K562 (cell line): Measurements from ENCODE around the gene NECAB2. TPM values are rescaled to one million over a fixed set of nuclear protein-coding genes. Genes with fewer than 3 reads are reported as not detected.
A peak's percentile ranks its signal among the peaks of the same experiment; 100 is the strongest.

Experiments used
- BCL6 ChIP-seq: fragments of 250-450 bp; sonication (Bioruptor Pico); IDR thresholded peaks from 2 replicates; pipeline ENCODE4 v1.4.0; 2020
- CBX3 ChIP-seq, 2 experiments: IDR thresholded peaks; 1 replicate in 1 of 2; 2 replicates in 1 of 2; pipeline ENCODE4 v1.6.1; 2012; ENCODE audit warnings: inconsistent platforms in 2 of 2, low read length in 2 of 2, borderline replicate concordance in 1 of 2, control low read depth in 1 of 2
- CTBP1 ChIP-seq: fragments of 450-650 bp; IDR thresholded peaks from 2 replicates; pipeline ENCODE4 v1.6.1; 2016; ENCODE audit warnings: borderline replicate concordance
- DNMT1 ChIP-seq: fragments of 450-650 bp; IDR thresholded peaks from 2 replicates; pipeline ENCODE4 v1.6.1; 2016; ENCODE audit warnings: antibody characterized with exemption, mild to moderate bottlenecking
- HDAC2 ChIP-seq: fragments of 450-650 bp; IDR thresholded peaks from 2 replicates; pipeline ENCODE4 v1.6.1; 2016; ENCODE audit warnings: mild to moderate bottlenecking
- MAFK ChIP-seq: IDR thresholded peaks from 2 replicates; pipeline ENCODE4 v1.6.1; 2011; ENCODE audit warnings: low read length, improper control_type of control experiment
- NR1H2 ChIP-seq: sonication (generic); formaldehyde crosslinking; IDR thresholded peaks from 2 replicates; pipeline ENCODE4 v1.4.0; 2020; ENCODE audit warnings: mild to moderate bottlenecking, missing genetic modification reagents
- POLR2AphosphoS2 ChIP-seq: IDR thresholded peaks from 2 replicates; pipeline ENCODE4 v1.6.1; 2012; ENCODE audit warnings: low read length, improper control_type of control experiment
- POLR3A ChIP-seq: IDR thresholded peaks from 2 replicates; pipeline ENCODE4 v1.6.1; 2011; ENCODE audit warnings: borderline replicate concordance, mild to moderate bottlenecking, moderate library complexity; ENCODE audit not compliant: insufficient read length, insufficient read depth; ENCODE audit errors: extremely low read depth
- RBM34 ChIP-seq: fragments of 200-400 bp; formaldehyde crosslinking; IDR thresholded peaks from 2 replicates; pipeline ENCODE4 v1.6.1; 2018; ENCODE audit warnings: low read length, borderline replicate concordance; ENCODE audit not compliant: insufficient read depth
- SLC30A9 ChIP-seq: fragments of 250-450 bp; sonication (Bioruptor Pico); IDR thresholded peaks from 2 replicates; pipeline ENCODE4 v1.8.0; 2022; ENCODE audit warnings: mild to moderate bottlenecking, moderate library complexity
- SMARCC2 ChIP-seq: fragments of 450-650 bp; IDR thresholded peaks from 2 replicates; pipeline ENCODE4 v1.6.1; 2017; ENCODE audit warnings: antibody characterized with exemption, moderate library complexity, mild to moderate bottlenecking, low read depth
- SP2 ChIP-seq: IDR thresholded peaks from 2 replicates; pipeline ENCODE4 v1.6.1; 2011; ENCODE audit warnings: mild to moderate bottlenecking, low read depth, low read length, moderate library complexity; ENCODE audit not compliant: poor library complexity, severe bottlenecking; ENCODE audit errors: extremely low read depth
- SRSF3 ChIP-seq: fragments of 200-400 bp; formaldehyde crosslinking; IDR thresholded peaks from 2 replicates; pipeline ENCODE4 v1.6.1; 2016; ENCODE audit warnings: mild to moderate bottlenecking, low read length, moderate library complexity; ENCODE audit not compliant: insufficient read depth
- ZNF134 ChIP-seq: fragments of 250-450 bp; sonication (Bioruptor Pico); conservative IDR thresholded peaks from 2 replicates; pipeline ENCODE4 v1.4.0; 2020
- polyA plus RNA-seq, 8 experiments: library from polyadenylated mRNA; depleted of rRNA in 4 of 8; stranded (reverse) in 5 of 8; unstranded in 3 of 8; fragments of >200 nt; fragmentation: Nextera tagmentation in 2 of 8; fragmentation: Illumina TruSeq in 1 of 8; extraction: Ambion mirVana in 2 of 8; extraction: Trizol in 1 of 8; gene quantifications; 2 replicates each; pipeline versions ENCODE4 v1.2.1 to v1.2.3, GENCODE V29; 2011 to 2014; ENCODE audit warnings: inconsistent platforms in 1 of 8, missing spikeins in 1 of 8
- total RNA-seq, 7 experiments: library from RNA; depleted of rRNA in 6 of 7; stranded (reverse); fragments of >200 nt in 6 of 7; fragmentation: Illumina TruSeq in 2 of 7; extraction: Trizol in 2 of 7; gene quantifications; 2 replicates each; pipeline versions ENCODE4 v1.2.1 to v1.2.3, GENCODE V29; 2011 to 2021; ENCODE audit warnings: low replicate concordance in 1 of 7
- TF ChIP-seq, protein P1 (sequence below): fragments of 250-450 bp; sonication (Bioruptor Pico); IDR thresholded peaks from 2 replicates; pipeline ENCODE4 v1.4.0; 2020
- TF ChIP-seq, protein P2 (sequence below): fragments of 450-650 bp; formaldehyde crosslinking; conservative IDR thresholded peaks from 2 replicates; pipeline ENCODE4 v1.4.0; 2022; ENCODE audit warnings: mild to moderate bottlenecking, missing genetic modification characterization
- TF ChIP-seq, protein P3 (sequence below): sonication (generic); formaldehyde crosslinking; IDR thresholded peaks from 2 replicates; pipeline ENCODE4 v1.4.0; 2020; ENCODE audit warnings: mild to moderate bottlenecking, missing genetic modification reagents
- TF ChIP-seq, protein P4 (sequence below): fragments of 250-450 bp; sonication (Bioruptor Pico); IDR thresholded peaks from 2 replicates; pipeline ENCODE4 v1.8.0; 2021; ENCODE audit warnings: moderate library complexity, mild to moderate bottlenecking, inconsistent platforms

NECAB2 gene
- total and polyA plus RNA-seq, 9 of the 15 experiments (the other 6 are each of a cell fraction or from before 2014, with no cell fraction given), result 0.03 to 0.28 TPM; not detected in 7

DNA sequence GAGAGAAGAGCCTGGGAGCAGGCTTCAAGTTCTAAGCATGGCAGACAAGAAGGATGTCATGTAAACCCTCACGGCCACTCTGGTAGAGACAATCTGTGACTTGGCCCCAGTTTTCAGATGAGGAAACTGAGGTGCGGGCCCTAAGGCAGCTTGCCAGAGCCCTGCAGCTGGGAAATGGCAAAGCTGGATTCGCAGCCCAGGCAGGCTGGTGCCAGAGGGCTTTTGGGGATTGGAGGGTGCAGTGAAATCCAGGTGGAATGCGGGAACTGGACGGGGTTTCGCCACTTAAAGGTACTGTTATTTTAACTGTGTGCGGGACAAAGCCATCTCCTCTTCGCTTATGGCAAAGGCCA is 15.5 kb upstream of the NECAB2 start (continued):
- TF ChIP-seq DNMT1 (no peak), RBM34 (no peak), BCL6 (CRISPR knock-in tag) (no peak), ZNF134 (CRISPR knock-in tag) (no peak), HDAC2 (peak; percentile 86), MAFK (no peak), NR1H2 (CRISPR knock-in tag) (no peak), SRSF3 (no peak), SLC30A9 (CRISPR knock-in tag) (no peak), CTBP1 (no peak), POLR2AphosphoS2 (no peak), CBX3 (IDR thresholded peaks at IDR 0.05; ENCODE audit: borderline replicate concordance in 1 of 2, low read length in 2 of 2) (peak in 1 of 2 experiments; percentile 61; a peak in 2 of 3 replicates), SMARCC2 (no peak), POLR3A (no peak), SP2 (no peak)
- TF ChIP-seq, protein P1, sequence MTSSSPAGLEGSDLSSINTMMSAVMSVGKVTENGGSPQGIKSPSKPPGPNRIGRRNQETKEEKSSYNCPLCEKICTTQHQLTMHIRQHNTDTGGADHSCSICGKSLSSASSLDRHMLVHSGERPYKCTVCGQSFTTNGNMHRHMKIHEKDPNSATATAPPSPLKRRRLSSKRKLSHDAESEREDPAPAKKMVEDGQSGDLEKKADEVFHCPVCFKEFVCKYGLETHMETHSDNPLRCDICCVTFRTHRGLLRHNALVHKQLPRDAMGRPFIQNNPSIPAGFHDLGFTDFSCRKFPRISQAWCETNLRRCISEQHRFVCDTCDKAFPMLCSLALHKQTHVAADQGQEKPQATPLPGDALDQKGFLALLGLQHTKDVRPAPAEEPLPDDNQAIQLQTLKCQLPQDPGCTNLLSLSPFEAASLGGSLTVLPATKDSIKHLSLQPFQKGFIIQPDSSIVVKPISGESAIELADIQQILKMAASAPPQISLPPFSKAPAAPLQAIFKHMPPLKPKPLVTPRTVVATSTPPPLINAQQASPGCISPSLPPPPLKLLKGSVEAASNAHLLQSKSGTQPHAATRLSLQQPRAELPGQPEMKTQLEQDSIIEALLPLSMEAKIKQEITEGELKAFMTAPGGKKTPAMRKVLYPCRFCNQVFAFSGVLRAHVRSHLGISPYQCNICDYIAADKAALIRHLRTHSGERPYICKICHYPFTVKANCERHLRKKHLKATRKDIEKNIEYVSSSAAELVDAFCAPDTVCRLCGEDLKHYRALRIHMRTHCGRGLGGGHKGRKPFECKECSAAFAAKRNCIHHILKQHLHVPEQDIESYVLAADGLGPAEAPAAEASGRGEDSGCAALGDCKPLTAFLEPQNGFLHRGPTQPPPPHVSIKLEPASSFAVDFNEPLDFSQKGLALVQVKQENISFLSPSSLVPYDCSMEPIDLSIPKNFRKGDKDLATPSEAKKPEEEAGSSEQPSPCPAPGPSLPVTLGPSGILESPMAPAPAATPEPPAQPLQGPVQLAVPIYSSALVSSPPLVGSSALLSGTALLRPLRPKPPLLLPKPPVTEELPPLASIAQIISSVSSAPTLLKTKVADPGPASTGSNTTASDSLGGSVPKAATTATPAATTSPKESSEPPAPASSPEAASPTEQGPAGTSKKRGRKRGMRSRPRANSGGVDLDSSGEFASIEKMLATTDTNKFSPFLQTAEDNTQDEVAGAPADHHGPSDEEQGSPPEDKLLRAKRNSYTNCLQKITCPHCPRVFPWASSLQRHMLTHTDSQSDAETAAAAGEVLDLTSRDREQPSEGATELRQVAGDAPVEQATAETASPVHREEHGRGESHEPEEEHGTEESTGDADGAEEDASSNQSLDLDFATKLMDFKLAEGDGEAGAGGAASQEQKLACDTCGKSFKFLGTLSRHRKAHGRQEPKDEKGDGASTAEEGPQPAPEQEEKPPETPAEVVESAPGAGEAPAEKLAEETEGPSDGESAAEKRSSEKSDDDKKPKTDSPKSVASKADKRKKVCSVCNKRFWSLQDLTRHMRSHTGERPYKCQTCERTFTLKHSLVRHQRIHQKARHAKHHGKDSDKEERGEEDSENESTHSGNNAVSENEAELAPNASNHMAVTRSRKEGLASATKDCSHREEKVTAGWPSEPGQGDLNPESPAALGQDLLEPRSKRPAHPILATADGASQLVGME (CRISPR knock-in tag), result no peak
- TF ChIP-seq, protein P2, sequence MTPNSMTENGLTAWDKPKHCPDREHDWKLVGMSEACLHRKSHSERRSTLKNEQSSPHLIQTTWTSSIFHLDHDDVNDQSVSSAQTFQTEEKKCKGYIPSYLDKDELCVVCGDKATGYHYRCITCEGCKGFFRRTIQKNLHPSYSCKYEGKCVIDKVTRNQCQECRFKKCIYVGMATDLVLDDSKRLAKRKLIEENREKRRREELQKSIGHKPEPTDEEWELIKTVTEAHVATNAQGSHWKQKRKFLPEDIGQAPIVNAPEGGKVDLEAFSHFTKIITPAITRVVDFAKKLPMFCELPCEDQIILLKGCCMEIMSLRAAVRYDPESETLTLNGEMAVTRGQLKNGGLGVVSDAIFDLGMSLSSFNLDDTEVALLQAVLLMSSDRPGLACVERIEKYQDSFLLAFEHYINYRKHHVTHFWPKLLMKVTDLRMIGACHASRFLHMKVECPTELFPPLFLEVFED (CRISPR knock-in tag), result no peak
- TF ChIP-seq, protein P3, sequence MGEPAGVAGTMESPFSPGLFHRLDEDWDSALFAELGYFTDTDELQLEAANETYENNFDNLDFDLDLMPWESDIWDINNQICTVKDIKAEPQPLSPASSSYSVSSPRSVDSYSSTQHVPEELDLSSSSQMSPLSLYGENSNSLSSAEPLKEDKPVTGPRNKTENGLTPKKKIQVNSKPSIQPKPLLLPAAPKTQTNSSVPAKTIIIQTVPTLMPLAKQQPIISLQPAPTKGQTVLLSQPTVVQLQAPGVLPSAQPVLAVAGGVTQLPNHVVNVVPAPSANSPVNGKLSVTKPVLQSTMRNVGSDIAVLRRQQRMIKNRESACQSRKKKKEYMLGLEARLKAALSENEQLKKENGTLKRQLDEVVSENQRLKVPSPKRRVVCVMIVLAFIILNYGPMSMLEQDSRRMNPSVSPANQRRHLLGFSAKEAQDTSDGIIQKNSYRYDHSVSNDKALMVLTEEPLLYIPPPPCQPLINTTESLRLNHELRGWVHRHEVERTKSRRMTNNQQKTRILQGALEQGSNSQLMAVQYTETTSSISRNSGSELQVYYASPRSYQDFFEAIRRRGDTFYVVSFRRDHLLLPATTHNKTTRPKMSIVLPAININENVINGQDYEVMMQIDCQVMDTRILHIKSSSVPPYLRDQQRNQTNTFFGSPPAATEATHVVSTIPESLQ (CRISPR knock-in tag), result no peak
- TF ChIP-seq, protein P4, sequence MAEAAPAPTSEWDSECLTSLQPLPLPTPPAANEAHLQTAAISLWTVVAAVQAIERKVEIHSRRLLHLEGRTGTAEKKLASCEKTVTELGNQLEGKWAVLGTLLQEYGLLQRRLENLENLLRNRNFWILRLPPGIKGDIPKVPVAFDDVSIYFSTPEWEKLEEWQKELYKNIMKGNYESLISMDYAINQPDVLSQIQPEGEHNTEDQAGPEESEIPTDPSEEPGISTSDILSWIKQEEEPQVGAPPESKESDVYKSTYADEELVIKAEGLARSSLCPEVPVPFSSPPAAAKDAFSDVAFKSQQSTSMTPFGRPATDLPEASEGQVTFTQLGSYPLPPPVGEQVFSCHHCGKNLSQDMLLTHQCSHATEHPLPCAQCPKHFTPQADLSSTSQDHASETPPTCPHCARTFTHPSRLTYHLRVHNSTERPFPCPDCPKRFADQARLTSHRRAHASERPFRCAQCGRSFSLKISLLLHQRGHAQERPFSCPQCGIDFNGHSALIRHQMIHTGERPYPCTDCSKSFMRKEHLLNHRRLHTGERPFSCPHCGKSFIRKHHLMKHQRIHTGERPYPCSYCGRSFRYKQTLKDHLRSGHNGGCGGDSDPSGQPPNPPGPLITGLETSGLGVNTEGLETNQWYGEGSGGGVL (CRISPR knock-in tag), result no peak
